Karpas-422 (cell line): ENCODE results near the gene SHD. TPM values are rescaled to one million over a fixed set of nuclear protein-coding genes. Genes with fewer than 3 reads are reported as not detected.
"Not testable (repeated sequence)": the region's sequence is repeated elsewhere in the genome, so short reads cannot be mapped to it uniquely, and the experiment has no call there.

Experiments
- DNase-seq: peaks from one replicate; pipeline ENCODE4 v3.0.0-alpha.2; 2015
- H2AFZ ChIP-seq: fragments of 200-600 bp; sonication (generic); 2 replicates; pipeline ENCODE4 v1.6.1; 2014; ENCODE audit warnings: antibody characterized with exemption, low read length, mixed read lengths
- H3K27ac ChIP-seq: fragments of 200-600 bp; sonication (generic); 2 replicates; pipeline ENCODE4 v1.5.1; 2014; ENCODE audit warnings: mild to moderate bottlenecking, low read length, moderate library complexity
- H3K27me3 ChIP-seq: fragments of 200-600 bp; sonication (generic); 2 replicates; pipeline ENCODE4 v1.6.1; 2014; ENCODE audit warnings: low read length, mixed read lengths
- H3K36me3 ChIP-seq: fragments of 200-600 bp; sonication (generic); 2 replicates; pipeline ENCODE4 v1.6.1; 2014; ENCODE audit warnings: low read length, mixed read lengths; ENCODE audit not compliant: insufficient read depth
- H3K4me1 ChIP-seq: fragments of 200-600 bp; sonication (generic); 2 replicates; pipeline ENCODE4 v1.6.1; 2014; ENCODE audit warnings: mild to moderate bottlenecking, low read length, mixed read lengths
- H3K4me2 ChIP-seq: fragments of 200-600 bp; sonication (generic); 2 replicates; pipeline ENCODE4 v1.6.1; 2014; ENCODE audit warnings: low read length, low read depth, mild to moderate bottlenecking; ENCODE audit not compliant: poor library complexity, severe bottlenecking
- H3K4me3 ChIP-seq: fragments of 200-600 bp; sonication (generic); 2 replicates; pipeline ENCODE4 v1.5.1; 2014; ENCODE audit warnings: mild to moderate bottlenecking, antibody characterized with exemption, low read length, mixed read lengths
- H3K79me2 ChIP-seq: fragments of 200-600 bp; sonication (generic); 2 replicates; pipeline ENCODE4 v1.6.1; 2014; ENCODE audit warnings: mild to moderate bottlenecking, low read length, mixed read lengths
- H3K9ac ChIP-seq: fragments of 200-600 bp; sonication (generic); 2 replicates; pipeline ENCODE4 v1.6.0; 2014; ENCODE audit warnings: low read length
- H3K9me2 ChIP-seq: fragments of 200-600 bp; sonication (generic), shearing (Covaris generic); replicated peaks from 2 replicates; pipeline ENCODE4 v1.6.0; 2014; ENCODE audit warnings: mild to moderate bottlenecking, low read length, moderate library complexity; ENCODE audit not compliant: insufficient read depth
- H3K9me3 ChIP-seq: fragments of 300-700, 200-600 bp; sonication (generic); 2 replicates; pipeline ENCODE4 v1.6.1; 2014; ENCODE audit warnings: low read length, mixed read lengths
- H4K20me1 ChIP-seq: fragments of 200-600 bp; sonication (generic); 2 replicates; pipeline ENCODE4 v1.6.1; 2014; ENCODE audit warnings: mild to moderate bottlenecking, antibody characterized with exemption, low read length, low read depth; ENCODE audit not compliant: insufficient read depth
- total RNA-seq: library from RNA; depleted of rRNA; stranded (reverse); fragments of >200 nt; shearing (Covaris generic); gene quantifications from 2 replicates; pipeline ENCODE4 v1.2.3, GENCODE V29; 2014; ENCODE audit warnings: low replicate concordance; rRNA removed

SHD gene
- 0.61 TPM in 1 of 2 replicates, not detected in the other for total RNA-seq

DNA sequence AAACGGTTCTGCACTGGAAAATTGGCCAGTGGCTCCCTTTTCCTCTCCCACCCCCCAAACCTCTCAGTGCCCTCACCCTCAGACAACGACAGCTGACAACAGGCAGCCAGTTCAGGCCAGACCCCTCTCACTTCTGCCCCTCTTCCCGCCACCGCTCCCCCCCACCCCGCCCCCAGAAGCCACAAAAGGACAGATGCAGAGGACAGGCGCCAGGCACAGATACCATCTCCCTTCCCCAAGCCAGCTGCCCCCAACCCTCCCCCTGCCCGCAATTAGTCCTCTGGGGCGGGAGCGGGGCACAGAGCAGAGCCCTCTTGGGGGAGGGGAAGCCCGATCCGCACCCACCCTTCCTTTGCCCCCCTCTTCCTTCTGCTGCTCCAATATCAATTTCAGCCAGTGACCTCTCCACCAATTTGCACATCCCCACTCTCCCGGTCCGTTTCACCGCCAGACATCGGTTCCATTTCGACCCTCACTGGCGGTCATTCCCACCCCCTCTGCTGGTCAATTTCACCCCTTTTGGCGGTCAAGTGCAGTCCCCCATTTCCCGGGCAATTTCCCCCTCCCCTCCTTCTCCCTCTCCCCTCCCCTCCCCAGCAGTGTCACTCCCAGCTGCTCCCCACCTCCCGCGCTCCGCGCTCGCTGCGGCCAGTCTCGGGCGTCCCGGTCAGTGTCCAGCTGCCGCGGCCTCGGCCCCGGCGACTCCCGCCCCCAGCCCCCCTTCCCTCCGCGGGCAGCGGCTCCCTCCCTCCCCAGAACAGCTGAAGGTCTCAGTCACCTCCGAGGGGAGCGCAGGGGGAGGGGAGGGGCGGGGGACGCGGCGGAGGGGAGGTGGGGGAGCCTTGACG lies at the start of gene SHD:
Gene SHD (plus strand): TSS at position 848 of the 848 bp plus-strand sequence. CDS start 798 bp downstream, outside the sequence.
- no peaks in the 10 kb centered on the region for H3K79me2 ChIP-seq
- no peak within 1 kb of the TSS for H3K9ac ChIP-seq
- H2AFZ ChIP-seq = no peak within 1 kb of the TSS
- H3K27ac ChIP-seq = no peak within 1 kb of the TSS
- H4K20me1 ChIP-seq = no peaks in the 10 kb centered on the region
- no peak within 1 kb of the TSS for H3K4me2 ChIP-seq
- DNase-seq = peak; percentile 31
- no peaks in the 10 kb centered on the region for H3K36me3 ChIP-seq
- no peaks in the 10 kb centered on the region for H3K27me3 ChIP-seq
- no peaks in the 10 kb centered on the region for H3K4me1 ChIP-seq
- H3K4me3 ChIP-seq = no peak within 1 kb of the TSS
- H3K9me2 ChIP-seq = no peaks in the 10 kb centered on the region
- no peaks in the 10 kb centered on the region for H3K9me3 ChIP-seq

DNA sequence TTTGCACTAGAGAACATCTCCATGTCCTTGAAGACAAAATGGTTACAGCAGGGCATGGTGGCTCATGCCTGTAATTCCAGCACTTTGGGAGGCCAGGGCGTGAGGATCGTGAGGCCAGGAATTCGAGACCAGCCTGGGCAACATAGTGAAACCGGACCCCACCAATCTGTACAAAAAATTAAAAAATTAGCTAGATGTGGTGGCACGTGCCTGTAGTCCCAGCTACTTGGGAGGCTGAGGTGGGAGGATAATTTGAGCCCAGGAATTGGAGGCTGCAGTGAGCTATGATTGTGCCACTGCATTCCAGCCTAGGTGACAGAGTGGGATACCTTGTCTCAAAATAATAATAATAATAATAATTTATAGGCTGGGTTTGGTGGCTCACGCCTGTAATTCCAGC lies 48.8 kb upstream of the SHD start:
- not testable (repeated sequence) for DNase-seq, H3K9me3 ChIP-seq, H3K4me2 ChIP-seq, H3K9ac ChIP-seq, H3K9me2 ChIP-seq, H3K36me3 ChIP-seq, H3K79me2 ChIP-seq, H3K4me3 ChIP-seq, H3K27me3 ChIP-seq, H4K20me1 ChIP-seq, H3K27ac ChIP-seq, H3K4me1 ChIP-seq, H2AFZ ChIP-seq

- H3K27me3 ChIP-seq, H3K9ac ChIP-seq, H3K4me1 ChIP-seq, DNase-seq, H3K79me2 ChIP-seq, H3K36me3 ChIP-seq, H3K9me2 ChIP-seq, H3K4me2 ChIP-seq, H3K4me3 ChIP-seq, H3K27ac ChIP-seq, H3K9me3 ChIP-seq, H4K20me1 ChIP-seq, H2AFZ ChIP-seq: not testable (repeated sequence)
These were observed 47.5 kb upstream of the SHD start for GRCh38 chr19:4231521-4231920.

DNA sequence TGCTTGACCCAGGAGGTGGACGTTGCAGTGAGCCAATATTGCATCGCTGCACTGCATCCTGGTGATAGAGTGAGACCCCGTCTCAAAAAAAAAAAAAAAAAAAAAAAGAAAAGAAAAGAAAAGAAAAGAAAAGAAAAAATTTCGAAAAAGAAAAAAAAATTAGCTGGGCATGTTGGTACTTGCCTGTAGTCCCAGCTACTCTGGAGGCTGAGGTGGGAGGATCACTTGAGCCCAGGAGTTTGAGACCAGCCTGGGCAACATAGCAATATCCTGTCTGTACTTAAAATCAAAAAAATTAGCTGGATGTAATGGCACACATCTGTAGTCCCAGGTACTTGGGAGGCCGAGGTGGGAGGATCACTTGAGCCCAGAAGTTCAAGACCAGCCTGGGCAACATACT lies 46.9 kb upstream of the SHD start:
- not testable (repeated sequence) for H3K27me3 ChIP-seq, H3K27ac ChIP-seq

DNA sequence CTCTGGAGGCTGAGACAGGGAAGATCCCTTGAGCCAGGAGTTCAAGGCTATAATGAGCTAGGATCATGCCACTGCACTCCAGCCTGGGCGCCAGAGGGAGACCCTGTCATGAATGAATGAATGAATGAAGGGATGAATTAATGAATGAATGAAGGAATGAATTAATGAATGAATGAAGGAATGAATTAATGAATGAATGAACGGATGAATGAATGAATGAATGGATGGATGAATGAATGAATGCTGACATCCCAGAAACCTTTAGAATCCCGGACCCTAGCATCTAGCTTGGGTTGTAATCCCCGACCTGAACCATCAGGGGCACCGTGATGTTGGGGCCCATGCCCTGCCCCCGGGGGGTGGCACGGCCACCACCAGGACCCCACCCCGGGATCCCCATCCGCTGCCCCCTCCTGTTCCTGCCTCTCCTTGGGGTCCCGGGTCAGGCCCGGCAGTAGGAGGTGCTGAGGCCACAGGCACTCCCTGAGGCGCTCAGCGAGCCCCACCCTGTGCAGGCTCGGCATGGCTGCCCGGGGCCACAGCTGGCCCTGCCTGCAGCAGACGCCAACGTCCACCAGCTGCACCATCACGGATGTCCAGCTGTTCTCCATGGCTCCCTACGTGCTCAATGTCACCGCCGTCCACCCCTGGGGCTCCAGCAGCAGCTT lies 46.3 kb upstream of the SHD start:
- Histone ChIP-seq H3K4me3 (no peak overlapping the region), H3K79me2 (no peaks in the 10 kb centered on the region), H3K36me3 (no peaks in the 10 kb centered on the region), H3K9me3 (no peaks in the 10 kb centered on the region), H3K9me2 (no peaks in the 10 kb centered on the region), H3K9ac (no peak overlapping the region), H2AFZ (no peak overlapping the region), H4K20me1 (no peaks in the 10 kb centered on the region), H3K27ac (no peak overlapping the region), H3K4me1 (peaks cover 7% of the 10 kb centered on the region), H3K4me2 (no peak overlapping the region), H3K27me3 (no peaks in the 10 kb centered on the region)
- no peak for DNase-seq

More for the DNA sequence above, 46.9 kb upstream of the SHD start:
- H3K4me1 ChIP-seq, H3K36me3 ChIP-seq, H3K4me3 ChIP-seq, H3K9ac ChIP-seq, H3K9me3 ChIP-seq, H4K20me1 ChIP-seq, H3K4me2 ChIP-seq, H3K9me2 ChIP-seq, H3K79me2 ChIP-seq, DNase-seq, H2AFZ ChIP-seq: not testable (repeated sequence)

GRCh38 chr19:4233282-4233853 lies 45.7 kb upstream of the SHD start:
- Histone ChIP-seq H3K36me3 (no peaks in the 10 kb centered on the region), H3K9me3 (no peaks in the 10 kb centered on the region), H3K4me3 (no peak overlapping the region), H4K20me1 (no peaks in the 10 kb centered on the region), H3K79me2 (no peaks in the 10 kb centered on the region), H3K9ac (no peak overlapping the region), H3K9me2 (no peaks in the 10 kb centered on the region), H2AFZ (no peak overlapping the region), H3K4me2 (no peak overlapping the region), H3K27me3 (no peaks in the 10 kb centered on the region), H3K27ac (no peak overlapping the region), H3K4me1 (peaks cover 7% of the 10 kb centered on the region)
- peak; percentile 86 for DNase-seq

DNA sequence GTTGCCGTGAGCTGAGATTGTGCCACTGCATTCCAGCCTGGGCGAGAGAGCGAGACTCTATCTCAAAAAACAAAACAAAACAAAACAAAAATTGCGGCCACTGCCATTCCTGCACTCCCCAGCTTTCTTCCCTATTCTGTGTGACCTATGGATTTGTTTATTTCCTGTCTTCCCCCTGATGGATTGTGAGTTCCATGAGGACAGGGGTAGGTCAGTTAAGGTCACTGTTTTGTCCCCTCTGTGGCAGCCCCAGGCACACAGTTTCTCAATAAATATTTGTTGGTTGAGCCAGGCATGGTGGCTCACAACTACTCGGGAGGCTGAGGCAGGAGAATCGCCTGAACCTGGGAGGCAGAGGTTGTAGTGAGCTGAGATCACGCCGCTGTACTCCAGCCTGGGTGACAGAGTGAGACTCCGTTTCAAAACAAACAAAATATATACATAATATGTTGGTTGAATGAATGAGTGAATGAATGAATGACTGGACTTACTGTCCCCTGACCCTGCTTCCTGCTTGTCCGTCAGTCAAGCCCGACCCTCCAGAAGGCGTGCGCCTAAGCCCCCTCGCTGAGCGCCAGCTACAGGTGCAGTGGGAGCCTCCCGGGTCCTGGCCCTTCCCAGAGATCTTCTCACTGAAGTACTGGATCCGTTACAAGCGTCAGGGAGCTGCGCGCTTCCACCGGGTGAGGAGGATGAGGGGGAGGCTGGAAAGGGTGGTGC lies 44.8 kb upstream of the SHD start:
- H3K27ac ChIP-seq = no peak overlapping the region
- no peak overlapping the region for H2AFZ ChIP-seq
- H3K27me3 ChIP-seq = no peaks in the 10 kb centered on the region
- no peaks in the 10 kb centered on the region for H3K79me2 ChIP-seq
- no peak overlapping the region for H3K4me3 ChIP-seq
- no peaks in the 10 kb centered on the region for H3K9me2 ChIP-seq
- no peaks in the 10 kb centered on the region for H3K9me3 ChIP-seq
- no peak overlapping the region for H3K9ac ChIP-seq
- peaks cover 2% of the 10 kb centered on the region for H3K4me1 ChIP-seq
- H3K36me3 ChIP-seq = no peaks in the 10 kb centered on the region
- H3K4me2 ChIP-seq = no peak overlapping the region
- no peaks in the 10 kb centered on the region for H4K20me1 ChIP-seq
- DNase-seq = no peak

DNA sequence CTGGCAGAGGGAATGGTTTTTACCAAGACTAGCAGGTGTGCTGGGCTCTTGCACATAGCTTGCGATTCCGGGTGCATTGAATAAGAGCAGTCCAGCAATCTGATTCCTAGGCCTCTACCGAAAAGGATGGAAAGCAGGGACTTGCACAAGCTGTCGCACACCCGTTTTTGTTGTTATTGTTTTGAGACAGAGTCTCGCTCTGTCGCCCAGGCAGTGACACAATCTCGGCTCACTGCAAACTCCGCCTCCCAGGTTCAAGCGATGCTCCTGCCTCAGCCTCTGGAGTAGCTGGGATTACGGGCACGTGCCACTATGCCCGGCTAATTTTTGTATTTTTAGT lies 44.2 kb upstream of the SHD start:
- Histone ChIP-seq H3K9ac (no peak overlapping the region), H3K79me2 (no peaks in the 10 kb centered on the region), H4K20me1 (no peaks in the 10 kb centered on the region), H3K4me2 (no peak overlapping the region), H3K36me3 (no peaks in the 10 kb centered on the region), H3K4me3 (no peak overlapping the region), H3K27me3 (no peaks in the 10 kb centered on the region), H3K4me1 (no peaks in the 10 kb centered on the region), H3K9me2 (no peaks in the 10 kb centered on the region), H3K9me3 (no peaks in the 10 kb centered on the region), H3K27ac (no peak overlapping the region), H2AFZ (no peak overlapping the region)
- no peak for DNase-seq
